ENCODE data around the gene SPATA31C2. TPM values are rescaled to one million over a fixed set of nuclear protein-coding genes. Genes with fewer than 3 reads are reported as not detected.

SPATA31C2 gene
- total and polyA plus RNA-seq, 8 donors = not detected

DNA sequence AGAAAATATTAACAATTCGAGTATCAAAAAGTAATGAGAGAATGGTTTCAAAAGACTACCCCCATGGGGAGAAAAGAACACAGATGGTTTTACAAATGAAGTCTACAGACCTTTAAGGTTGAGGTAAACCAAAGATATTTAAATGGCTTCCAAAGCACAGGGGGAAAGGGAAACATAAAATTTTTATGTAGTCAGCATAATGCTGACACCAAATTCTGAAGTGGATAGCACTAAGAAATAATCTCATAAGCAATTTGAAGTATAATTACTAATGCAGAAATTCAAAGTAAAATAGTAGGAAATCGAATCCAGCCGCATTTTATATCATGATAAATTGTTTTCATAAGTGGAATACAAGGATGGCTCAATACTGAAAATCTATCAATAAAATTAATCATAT is 30.3 kb upstream of the SPATA31C2 start:
- H3K4me1 ChIP-seq = no peaks in the 10 kb centered on the region
- intact Hi-C loops (cut with DNase I; ENCODE audit: low total_unique reads) = no loop called here
- H3K36me3 ChIP-seq = no peaks in the 10 kb centered on the region
- no peaks in the 10 kb centered on the region for H3K27me3 ChIP-seq
- H3K9me3 ChIP-seq = peaks cover 0 to 6% (median 2%) of the 10 kb centered on the region in 4 donors
- DNase-seq = no peak
- WGBS, 5 donors = 56 to 85% (median 58%) methylated on average over 3 of the region's 3 CpGs
- no peak for TF ChIP-seq POLR2A (IDR thresholded peaks at IDR 0.05)
- TF ChIP-seq, protein P1, sequence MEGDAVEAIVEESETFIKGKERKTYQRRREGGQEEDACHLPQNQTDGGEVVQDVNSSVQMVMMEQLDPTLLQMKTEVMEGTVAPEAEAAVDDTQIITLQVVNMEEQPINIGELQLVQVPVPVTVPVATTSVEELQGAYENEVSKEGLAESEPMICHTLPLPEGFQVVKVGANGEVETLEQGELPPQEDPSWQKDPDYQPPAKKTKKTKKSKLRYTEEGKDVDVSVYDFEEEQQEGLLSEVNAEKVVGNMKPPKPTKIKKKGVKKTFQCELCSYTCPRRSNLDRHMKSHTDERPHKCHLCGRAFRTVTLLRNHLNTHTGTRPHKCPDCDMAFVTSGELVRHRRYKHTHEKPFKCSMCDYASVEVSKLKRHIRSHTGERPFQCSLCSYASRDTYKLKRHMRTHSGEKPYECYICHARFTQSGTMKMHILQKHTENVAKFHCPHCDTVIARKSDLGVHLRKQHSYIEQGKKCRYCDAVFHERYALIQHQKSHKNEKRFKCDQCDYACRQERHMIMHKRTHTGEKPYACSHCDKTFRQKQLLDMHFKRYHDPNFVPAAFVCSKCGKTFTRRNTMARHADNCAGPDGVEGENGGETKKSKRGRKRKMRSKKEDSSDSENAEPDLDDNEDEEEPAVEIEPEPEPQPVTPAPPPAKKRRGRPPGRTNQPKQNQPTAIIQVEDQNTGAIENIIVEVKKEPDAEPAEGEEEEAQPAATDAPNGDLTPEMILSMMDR (IDR thresholded peaks at IDR 0.05) = no peak
- TF ChIP-seq POLR2AphosphoS5 (IDR thresholded peaks at IDR 0.05) = no peak
- H3K4me3 ChIP-seq = no peak overlapping the region
- no peak overlapping the region for H3K27ac ChIP-seq

DNA sequence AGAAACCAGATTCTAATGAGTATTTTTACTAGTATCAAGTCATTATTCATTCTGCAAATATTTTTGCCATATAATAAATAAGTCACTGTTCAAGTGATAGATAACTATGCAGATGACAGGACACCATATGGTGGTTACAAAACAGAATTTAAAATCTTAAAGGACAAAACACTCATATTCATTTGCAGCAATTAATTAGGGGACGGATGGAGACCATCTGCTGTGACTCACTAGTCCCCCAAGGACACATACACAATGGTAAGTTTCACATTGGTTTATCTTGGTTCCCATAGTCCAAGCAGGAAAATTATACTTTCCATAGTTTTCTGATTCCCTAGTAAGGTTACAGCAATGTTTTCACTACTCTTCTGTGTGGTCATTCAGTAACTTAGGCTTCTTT is 28.4 kb upstream of the SPATA31C2 start:
- Histone ChIP-seq H3K36me3 (no peaks in the 10 kb centered on the region), H3K27me3 (no peaks in the 10 kb centered on the region), H3K4me1 (no peaks in the 10 kb centered on the region), H3K4me3 (no peak overlapping the region), H3K9me3 (peaks cover 0 to 11% (median 2%) of the 10 kb centered on the region in 4 donors), H3K27ac (no peak overlapping the region)
- 79 to 96% (median 87%) methylated on average over 1 of the region's 1 CpG for WGBS, 5 donors
- DNase-seq = no peak
- TF ChIP-seq POLR2A (IDR thresholded peaks at IDR 0.05) (no peak), EP300 (IDR thresholded peaks at IDR 0.05) (no peak), POLR2AphosphoS5 (IDR thresholded peaks at IDR 0.05) (no peak)
- TF ChIP-seq, protein P1 (IDR thresholded peaks at IDR 0.05) = no peak
- intact Hi-C loops (cut with DNase I; ENCODE audit: low total_unique reads) = no loop called here

DNA sequence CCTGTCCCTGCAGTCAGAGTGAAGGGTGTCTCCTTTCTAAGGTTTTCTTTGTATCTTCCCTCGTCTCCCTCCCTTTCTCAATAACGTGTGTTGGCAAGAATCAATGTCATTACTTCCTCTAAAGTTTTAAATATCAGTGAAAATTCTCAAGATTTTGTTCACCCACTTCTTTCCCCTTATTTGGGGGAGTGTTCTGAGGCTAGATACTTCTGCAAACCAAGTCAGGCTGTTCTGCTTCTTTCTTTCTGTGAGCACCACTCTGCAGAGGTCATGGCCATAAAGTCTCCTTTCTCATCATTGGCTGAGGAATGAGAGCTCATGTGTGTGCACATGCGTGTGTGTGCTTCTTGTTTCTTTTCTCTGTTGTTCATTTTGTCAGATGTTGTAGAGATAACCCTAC is 26.6 kb upstream of the SPATA31C2 start:
- Histone ChIP-seq H3K4me3 (no peak overlapping the region), H3K36me3 (no peaks in the 10 kb centered on the region), H3K27me3 (peaks cover 0 to 11% (median 0%) of the 10 kb centered on the region in 3 donors), H3K4me1 (no peaks in the 10 kb centered on the region), H3K9me3 (peaks cover 0 to 11% (median 2%) of the 10 kb centered on the region in 4 donors), H3K27ac (no peak overlapping the region)
- no peak for TF ChIP-seq POLR2A (IDR thresholded peaks at IDR 0.05)
- no peak for TF ChIP-seq EP300 (IDR thresholded peaks at IDR 0.05)
- TF ChIP-seq, protein P1 (IDR thresholded peaks at IDR 0.05) = no peak
- no peak for TF ChIP-seq POLR2AphosphoS5 (IDR thresholded peaks at IDR 0.05)
- intact Hi-C loops (cut with DNase I; ENCODE audit: low total_unique reads) = no loop called here
- DNase-seq = no peak
- WGBS, 5 donors = 72 to 83% (median 75%) methylated on average over 3 of the region's 3 CpGs

DNA sequence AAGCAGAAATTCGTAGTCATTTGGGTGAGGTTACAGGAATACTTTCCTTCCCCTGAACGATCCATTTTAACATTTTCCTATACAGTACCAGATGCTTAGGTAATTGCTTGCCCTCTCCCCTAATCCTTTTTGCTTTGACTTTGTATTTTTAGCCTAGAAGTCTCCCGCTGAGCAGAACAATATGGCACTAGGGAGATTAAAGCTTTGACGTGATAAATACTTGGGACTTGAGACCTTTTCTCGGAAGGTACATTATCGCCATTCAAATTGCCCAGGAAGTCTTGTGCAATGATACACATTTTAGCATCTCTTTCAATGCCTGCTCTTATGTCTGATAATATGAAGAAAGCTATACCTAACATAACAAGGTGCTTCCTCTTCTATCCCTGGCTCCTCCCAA is 22.9 kb upstream of the SPATA31C2 start:
- Histone ChIP-seq H3K4me3 (no peak overlapping the region), H3K27me3 (peaks cover 0 to 12% (median 0%) of the 10 kb centered on the region in 3 donors), H3K27ac (no peak overlapping the region), H3K9me3 (peaks cover 0 to 5% (median 0%) of the 10 kb centered on the region in 4 donors), H3K4me1 (no peaks in the 10 kb centered on the region), H3K36me3 (no peaks in the 10 kb centered on the region)
- no peak for DNase-seq
- no peak for TF ChIP-seq POLR2AphosphoS5 (IDR thresholded peaks at IDR 0.05)
- TF ChIP-seq POLR2A (IDR thresholded peaks at IDR 0.05) = no peak
- no peak for TF ChIP-seq EP300 (IDR thresholded peaks at IDR 0.05)
- WGBS, 5 donors = 63 to 72% (median 68%) methylated on average over 6 of the region's 6 CpGs
- intact Hi-C loops (cut with DNase I; ENCODE audit: low total_unique reads) = no loop called here

DNA sequence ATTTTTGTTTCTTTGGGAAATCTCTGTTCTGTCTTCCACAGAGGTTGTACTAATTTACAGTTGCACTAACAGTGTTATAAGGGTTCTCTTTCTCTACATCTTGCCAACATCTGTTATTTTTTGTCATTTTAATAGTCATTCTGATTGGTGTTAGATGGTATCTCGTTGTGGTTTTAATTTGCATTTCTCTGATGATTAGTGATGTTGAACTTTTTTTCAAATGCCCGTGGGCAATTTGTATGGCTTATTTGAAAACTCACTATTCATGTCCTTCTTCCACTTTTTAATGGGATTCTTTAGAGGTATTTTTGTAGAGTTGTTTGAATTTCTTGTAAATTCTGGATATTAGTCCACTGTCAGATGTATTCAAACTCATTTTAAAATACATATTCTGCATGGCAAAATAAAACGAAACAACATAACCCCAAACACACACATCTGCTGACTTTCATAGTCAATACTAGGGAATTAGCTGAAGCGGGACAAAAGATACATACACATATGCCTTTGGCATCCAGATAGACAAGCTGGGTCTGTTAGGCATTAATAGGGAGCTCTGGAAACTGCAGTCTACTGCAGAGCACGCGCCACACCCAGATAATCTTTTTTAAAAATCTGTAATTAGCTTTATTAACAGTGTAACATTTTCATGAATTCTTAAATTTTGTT is 5.8 kb upstream of the SPATA31C2 start:
- TF ChIP-seq EP300 (IDR thresholded peaks at IDR 0.05) (no peak), POLR2AphosphoS5 (IDR thresholded peaks at IDR 0.05) (no peak), POLR2A (IDR thresholded peaks at IDR 0.05) (no peak)
- TF ChIP-seq, protein P1 (IDR thresholded peaks at IDR 0.05) = no peak
- no peak for DNase-seq
- Histone ChIP-seq H3K27ac (no peak overlapping the region), H3K36me3 (no peaks in the 10 kb centered on the region), H3K4me1 (peaks cover 0 to 4% (median 0%) of the 10 kb centered on the region in 4 donors), H3K4me3 (no peak overlapping the region), H3K27me3 (peaks cover 0 to 10% (median 0%) of the 10 kb centered on the region in 3 donors), H3K9me3 (no peaks in the 10 kb centered on the region)
- WGBS, 5 donors = 78 to 86% (median 83%) methylated on average over 6 of the region's 6 CpGs
- intact Hi-C loops (cut with DNase I; ENCODE audit: low total_unique reads) = no loop called here
